Measurements from ENCODE around the gene ELP5.

Gene ELP5

GRCh38 chr17:7234083-7234951 is 17.7 kb upstream of the ELP5 start, which contains the start of gene DVL2:
DVL2 (minus strand) TSS chr17:7234517; CDS start chr17:7234262, 255 bp downstream.
- Histone ChIP-seq H2BK120ac (ENCODE audit: insufficient read depth, low read length, poor library complexity) (peak within 1 kb of the TSS; percentile 85), H3K27me3 (ENCODE audit: insufficient read depth, low read length) (no peaks in the 10 kb centered on the region), H3K23ac (ENCODE audit: low read length) (no peak within 1 kb of the TSS), H4K12ac (ENCODE audit: low read depth, low read length) (peak within 1 kb of the TSS; percentile 58), H2BK12ac (ENCODE audit: low read length) (peak within 1 kb of the TSS; percentile 10), H3K4ac (ENCODE audit: low read depth, low read length) (peak within 1 kb of the TSS; percentile 89), H3K14ac (ENCODE audit: low read length) (peak within 1 kb of the TSS; percentile 67), H4K8ac (ENCODE audit: low read depth, low read length) (peak within 1 kb of the TSS; percentile 75), H2AK5ac (ENCODE audit: low read length) (peak within 1 kb of the TSS; percentile 85), H3K79me1 (ENCODE audit: low read length) (peaks cover 24% of the 10 kb centered on the region), H4K91ac (ENCODE audit: low read depth, low read length) (peak within 1 kb of the TSS; percentile 93), H2AFZ (ENCODE audit: insufficient read depth, low read length, poor library complexity) (peak within 1 kb of the TSS; percentile 76), H3K79me2 (ENCODE audit: control insufficient read depth, insufficient read depth, low read length, poor library complexity) (peaks cover 32% of the 10 kb centered on the region), H3K27ac (ENCODE audit: low read depth, low read length) (peak within 1 kb of the TSS; percentile 89), H3K4me1 (ENCODE audit: control insufficient read depth in 1 of 2, insufficient read depth in 2 of 2, low read length in 2 of 2) (peaks cover 9 to 25% of the 10 kb centered on the region in 2 experiments), H3K4me2 (ENCODE audit: low read length) (peak within 1 kb of the TSS; percentile 87), H3K9ac (ENCODE audit: low read length) (peak within 1 kb of the TSS; percentile 93), H3K9me3 (ENCODE audit: insufficient read depth, low read depth, low read length) (peaks cover 4% of the 10 kb centered on the region), H3K18ac (ENCODE audit: low read length) (peak within 1 kb of the TSS; percentile 95), H3K36me3 (ENCODE audit: control insufficient read depth in 1 of 2, insufficient read depth in 2 of 2, low read length in 2 of 2) (peaks cover 38 to 43% of the 10 kb centered on the region in 2 experiments), H2BK5ac (ENCODE audit: low read depth, low read length, poor library complexity) (peak within 1 kb of the TSS; percentile 71), H3K4me3 (ENCODE audit: low read depth, low read length) (peak within 1 kb of the TSS; percentile 88)
- no CpG with 5 or more reads among the region's 72 CpGs for WGBS (ENCODE audit: extremely low coverage, insufficient coverage, insufficient read length)
- peak; percentile 81 to 94 for DNase-seq

- H2BK120ac ChIP-seq (ENCODE audit: insufficient read depth, low read length, poor library complexity), result no peak overlapping the region
- H3K79me1 ChIP-seq (ENCODE audit: low read length), result peaks cover 24% of the 10 kb centered on the region
- H3K27me3 ChIP-seq (ENCODE audit: insufficient read depth, low read length), result no peaks in the 10 kb centered on the region
- H4K8ac ChIP-seq (ENCODE audit: low read depth, low read length), result peak overlapping the region; percentile 13
- H4K91ac ChIP-seq (ENCODE audit: low read depth, low read length), result no peak overlapping the region
- no peak overlapping the region for H3K23ac ChIP-seq (ENCODE audit: low read length)
- peaks cover 32% of the 10 kb centered on the region for H3K79me2 ChIP-seq (ENCODE audit: control insufficient read depth, insufficient read depth, low read length, poor library complexity)
- H4K12ac ChIP-seq (ENCODE audit: low read depth, low read length), result no peak overlapping the region
- H3K9ac ChIP-seq (ENCODE audit: low read length), result no peak overlapping the region
- H3K18ac ChIP-seq (ENCODE audit: low read length), result no peak overlapping the region
- H2BK5ac ChIP-seq (ENCODE audit: low read depth, low read length, poor library complexity), result no peak overlapping the region
- peaks cover 16 to 31% of the 10 kb centered on the region in 2 experiments for H3K4me1 ChIP-seq (ENCODE audit: control insufficient read depth in 1 of 2, insufficient read depth in 2 of 2, low read length in 2 of 2)
- peaks cover 25 to 37% of the 10 kb centered on the region in 2 experiments for H3K36me3 ChIP-seq (ENCODE audit: control insufficient read depth in 1 of 2, insufficient read depth in 2 of 2, low read length in 2 of 2)
- peak overlapping the region; percentile 38 for H3K27ac ChIP-seq (ENCODE audit: low read depth, low read length)
- no peak overlapping the region for H3K4me2 ChIP-seq (ENCODE audit: low read length)
- H3K14ac ChIP-seq (ENCODE audit: low read length), result no peak overlapping the region
- no peak overlapping the region for H2AFZ ChIP-seq (ENCODE audit: insufficient read depth, low read length, poor library complexity)
- H3K4ac ChIP-seq (ENCODE audit: low read depth, low read length), result peak overlapping the region; percentile 61
- H3K4me3 ChIP-seq (ENCODE audit: low read depth, low read length), result no peak overlapping the region
- no CpG with 5 or more reads among the region's 22 CpGs for WGBS (ENCODE audit: extremely low coverage, insufficient coverage, insufficient read length)
- peaks cover 4% of the 10 kb centered on the region for H3K9me3 ChIP-seq (ENCODE audit: insufficient read depth, low read depth, low read length)
- H2AK5ac ChIP-seq (ENCODE audit: low read length), result no peak overlapping the region
- no peak for DNase-seq
- H2BK12ac ChIP-seq (ENCODE audit: low read length), result no peak overlapping the region
Observed at GRCh38 chr17:7235693-7236665, 16.0 kb upstream of the ELP5 start.

- no peak overlapping the region for H3K14ac ChIP-seq (ENCODE audit: low read length)
- WGBS (ENCODE audit: extremely low coverage, insufficient coverage, insufficient read length), result 100% methylated on average over 1 of the region's 6 CpGs
- H3K4ac ChIP-seq (ENCODE audit: low read depth, low read length), result peak overlapping the region; percentile 61
- peaks cover 18 to 34% of the 10 kb centered on the region in 2 experiments for H3K4me1 ChIP-seq (ENCODE audit: control insufficient read depth in 1 of 2, insufficient read depth in 2 of 2, low read length in 2 of 2)
- peaks cover 25 to 38% of the 10 kb centered on the region in 2 experiments for H3K36me3 ChIP-seq (ENCODE audit: control insufficient read depth in 1 of 2, insufficient read depth in 2 of 2, low read length in 2 of 2)
- no peak for DNase-seq
- no peak overlapping the region for H4K12ac ChIP-seq (ENCODE audit: low read depth, low read length)
- no peak overlapping the region for H3K23ac ChIP-seq (ENCODE audit: low read length)
- H3K79me2 ChIP-seq (ENCODE audit: control insufficient read depth, insufficient read depth, low read length, poor library complexity), result peaks cover 32% of the 10 kb centered on the region
- no peak overlapping the region for H3K18ac ChIP-seq (ENCODE audit: low read length)
- no peak overlapping the region for H2BK120ac ChIP-seq (ENCODE audit: insufficient read depth, low read length, poor library complexity)
- H3K27ac ChIP-seq (ENCODE audit: low read depth, low read length), result peak overlapping the region; percentile 89
- H4K8ac ChIP-seq (ENCODE audit: low read depth, low read length), result peak overlapping the region; percentile 13
- H2BK5ac ChIP-seq (ENCODE audit: low read depth, low read length, poor library complexity), result no peak overlapping the region
- H3K79me1 ChIP-seq (ENCODE audit: low read length), result peaks cover 25% of the 10 kb centered on the region
- no peak overlapping the region for H3K9ac ChIP-seq (ENCODE audit: low read length)
- no peak overlapping the region for H4K91ac ChIP-seq (ENCODE audit: low read depth, low read length)
- H3K27me3 ChIP-seq (ENCODE audit: insufficient read depth, low read length), result no peaks in the 10 kb centered on the region
- no peak overlapping the region for H3K4me3 ChIP-seq (ENCODE audit: low read depth, low read length)
- no peak overlapping the region for H2BK12ac ChIP-seq (ENCODE audit: low read length)
- H3K9me3 ChIP-seq (ENCODE audit: insufficient read depth, low read depth, low read length), result peaks cover 4% of the 10 kb centered on the region
- H3K4me2 ChIP-seq (ENCODE audit: low read length), result peak overlapping the region; percentile 71
- no peak overlapping the region for H2AK5ac ChIP-seq (ENCODE audit: low read length)
- no peak overlapping the region for H2AFZ ChIP-seq (ENCODE audit: insufficient read depth, low read length, poor library complexity)
Observed at GRCh38 chr17:7236808-7237207, 15.2 kb upstream of the ELP5 start.

GRCh38 chr17:7237266-7237760 is 14.7 kb upstream of the ELP5 start:
- Histone ChIP-seq H3K18ac (ENCODE audit: low read length) (no peak overlapping the region), H4K12ac (ENCODE audit: low read depth, low read length) (peak overlapping the region; percentile 50), H3K9ac (ENCODE audit: low read length) (peak overlapping the region; percentile 17), H2BK12ac (ENCODE audit: low read length) (no peak overlapping the region), H2AFZ (ENCODE audit: insufficient read depth, low read length, poor library complexity) (no peak overlapping the region), H3K23ac (ENCODE audit: low read length) (no peak overlapping the region), H2BK5ac (ENCODE audit: low read depth, low read length, poor library complexity) (peak overlapping the region; percentile 32), H3K27ac (ENCODE audit: low read depth, low read length) (peak overlapping the region; percentile 89), H3K79me1 (ENCODE audit: low read length) (peaks cover 30% of the 10 kb centered on the region), H3K9me3 (ENCODE audit: insufficient read depth, low read depth, low read length) (peaks cover 4% of the 10 kb centered on the region), H4K91ac (ENCODE audit: low read depth, low read length) (no peak overlapping the region), H3K4me1 (ENCODE audit: control insufficient read depth in 1 of 2, insufficient read depth in 2 of 2, low read length in 2 of 2) (peaks cover 18 to 32% of the 10 kb centered on the region in 2 experiments), H3K4me2 (ENCODE audit: low read length) (peak overlapping the region; percentile 71), H3K79me2 (ENCODE audit: control insufficient read depth, insufficient read depth, low read length, poor library complexity) (peaks cover 34% of the 10 kb centered on the region), H3K4ac (ENCODE audit: low read depth, low read length) (peak overlapping the region; percentile 89), H2AK5ac (ENCODE audit: low read length) (peak overlapping the region; percentile 55), H3K14ac (ENCODE audit: low read length) (peak overlapping the region; percentile 65), H2BK120ac (ENCODE audit: insufficient read depth, low read length, poor library complexity) (no peak overlapping the region), H3K27me3 (ENCODE audit: insufficient read depth, low read length) (no peaks in the 10 kb centered on the region), H3K36me3 (ENCODE audit: control insufficient read depth in 1 of 2, insufficient read depth in 2 of 2, low read length in 2 of 2) (peaks cover 25 to 38% of the 10 kb centered on the region in 2 experiments), H4K8ac (ENCODE audit: low read depth, low read length) (no peak overlapping the region), H3K4me3 (ENCODE audit: low read depth, low read length) (peak overlapping the region; percentile 59)
- no peak for DNase-seq
- no CpG with 5 or more reads among the region's 6 CpGs for WGBS (ENCODE audit: extremely low coverage, insufficient coverage, insufficient read length)

Measured in trophoblast cell (in vitro differentiated cells and primary cell).